SU-DHL-6 (cell line): ENCODE data around the gene E2F6.

Experiments
- H2AFZ ChIP-seq: fragments of 200-600 bp; sonication (generic); 2 replicates; pipeline ENCODE4 v1.6.1; 2014; ENCODE audit warnings: low read depth, mild to moderate bottlenecking, moderate library complexity, mixed read lengths, antibody characterized with exemption, low read length; ENCODE audit not compliant: severe bottlenecking
- H3F3A ChIP-seq: fragments of 200-600 bp; shearing (Covaris generic); 2 replicates; pipeline ENCODE4 v1.6.0; 2016; ENCODE audit warnings: antibody characterized with exemption, mild to moderate bottlenecking; ENCODE audit not compliant: insufficient read depth
- H3K27ac ChIP-seq: fragments of 200-600 bp; sonication (generic); 2 replicates; pipeline ENCODE4 v1.5.1; 2016; ENCODE audit warnings: low read depth, mild to moderate bottlenecking, low read length, moderate library complexity, mixed read lengths
- H3K27me3 ChIP-seq: fragments of 200-600 bp; sonication (generic), shearing (Covaris generic); 2 replicates; pipeline ENCODE4 v1.6.0; 2014; ENCODE audit warnings: mild to moderate bottlenecking, low read length
- H3K36me3 ChIP-seq: fragments of 200-600 bp; sonication (generic); 2 replicates; pipeline ENCODE4 v1.6.1; 2014; ENCODE audit warnings: mild to moderate bottlenecking, low read length, mixed read lengths
- H3K4me2 ChIP-seq: fragments of 300-600, 200-600 bp; shearing (Covaris generic), sonication (generic); 2 replicates; pipeline ENCODE4 v1.6.0; 2014; ENCODE audit warnings: low read length, low read depth, mild to moderate bottlenecking; ENCODE audit not compliant: poor library complexity, severe bottlenecking
- H3K4me3 ChIP-seq: fragments of 200-600 bp; sonication (generic); 2 replicates; pipeline ENCODE4 v1.5.1; 2014; ENCODE audit warnings: antibody characterized with exemption, low read length, mild to moderate bottlenecking, mixed read lengths; ENCODE audit not compliant: insufficient read depth, poor library complexity, severe bottlenecking
- H3K79me2 ChIP-seq: fragments of 200-600 bp; sonication (generic); 2 replicates; pipeline ENCODE4 v1.6.1; 2014; ENCODE audit warnings: mild to moderate bottlenecking, low read length, moderate library complexity; ENCODE audit not compliant: insufficient read depth
- H3K9ac ChIP-seq: fragments of 200-600 bp; sonication (generic); 2 replicates; pipeline ENCODE4 v1.7.0; 2014; ENCODE audit warnings: mild to moderate bottlenecking, low read length
- H3K9me2 ChIP-seq: fragments of 200-600 bp; sonication (generic); replicated peaks from 2 replicates; pipeline ENCODE4 v1.6.1; 2014; ENCODE audit warnings: low read length; ENCODE audit not compliant: insufficient read depth
- H3K9me3 ChIP-seq: fragments of 200-600 bp; sonication (generic); 2 replicates; pipeline ENCODE4 v1.6.1; 2014; ENCODE audit warnings: low read length, mixed read lengths; ENCODE audit not compliant: insufficient read depth
- H4K20me1 ChIP-seq: fragments of 200-600 bp; sonication (generic); 2 replicates; pipeline ENCODE4 v1.6.1; 2014; ENCODE audit warnings: low read depth, mild to moderate bottlenecking, antibody characterized with exemption, low read length, moderate library complexity, mixed read lengths
- CTCF ChIP-seq: fragments of 200-600 bp; sonication (generic); IDR thresholded peaks from one replicate; pipeline ENCODE4 v1.5.1; 2017; ENCODE audit warnings: antibody characterized with exemption, mild to moderate bottlenecking, low read length, moderate library complexity; ENCODE audit not compliant: insufficient read depth, poor library complexity, severe bottlenecking
- EZH2phosphoT487 ChIP-seq: fragments of 200-600 bp; sonication (generic), shearing (Covaris generic); conservative IDR thresholded peaks from 2 replicates; pipeline ENCODE4 v1.6.1; 2018; ENCODE audit warnings: mild to moderate bottlenecking, antibody characterized with exemption, low read length, moderate library complexity, mixed read lengths

The E2F6 gene

GRCh38 chr2:11477994-11478393 lies 12.0 kb upstream of the E2F6 start:
- TF ChIP-seq CTCF (peak; percentile 98), EZH2phosphoT487 (no peak)

GRCh38 chr2:11473659-11474433 lies 7.9 kb upstream of the E2F6 start:
- TF ChIP-seq EZH2phosphoT487 (no peak), CTCF (no peak)
- Histone ChIP-seq H4K20me1 (no peaks in the 10 kb centered on the region), H3K27me3 (no peaks in the 10 kb centered on the region), H3K9me3 (no peaks in the 10 kb centered on the region), H3K4me2 (no peak overlapping the region), H3K36me3 (no peaks in the 10 kb centered on the region), H3K79me2 (no peaks in the 10 kb centered on the region), H3K9me2 (no peaks in the 10 kb centered on the region), H3K4me3 (no peak overlapping the region), H3F3A (no peaks in the 10 kb centered on the region), H3K9ac (no peak overlapping the region), H2AFZ (no peak overlapping the region), H3K27ac (no peak overlapping the region)

More at GRCh38 chr2:11477994-11478393, 12.0 kb upstream of the E2F6 start:
- no peaks in the 10 kb centered on the region for H3F3A ChIP-seq
- no peaks in the 10 kb centered on the region for H3K9me2 ChIP-seq
- H3K79me2 ChIP-seq: no peaks in the 10 kb centered on the region
- no peak overlapping the region for H3K9ac ChIP-seq
- no peak overlapping the region for H3K27ac ChIP-seq
- no peak overlapping the region for H3K4me3 ChIP-seq
- H3K36me3 ChIP-seq: no peaks in the 10 kb centered on the region
- H3K27me3 ChIP-seq: no peaks in the 10 kb centered on the region
- no peak overlapping the region for H3K4me2 ChIP-seq
- H3K9me3 ChIP-seq: no peaks in the 10 kb centered on the region
- H4K20me1 ChIP-seq: no peaks in the 10 kb centered on the region
- H2AFZ ChIP-seq: no peak overlapping the region

GRCh38 chr2:11467749-11468148 lies 1.8 kb upstream of the E2F6 start:
- no peaks in the 10 kb centered on the region for H3K9me3 ChIP-seq
- no peak overlapping the region for H3K4me3 ChIP-seq
- no peaks in the 10 kb centered on the region for H3K27me3 ChIP-seq
- no peaks in the 10 kb centered on the region for H3K36me3 ChIP-seq
- H3K4me2 ChIP-seq: no peak overlapping the region
- no peak for TF ChIP-seq EZH2phosphoT487
- no peak for TF ChIP-seq CTCF
- peaks cover 39% of the 10 kb centered on the region for H3K79me2 ChIP-seq
- no peaks in the 10 kb centered on the region for H3K9me2 ChIP-seq
- no peak overlapping the region for H3K9ac ChIP-seq
- H3K27ac ChIP-seq: no peak overlapping the region
- H2AFZ ChIP-seq: no peak overlapping the region
- no peaks in the 10 kb centered on the region for H4K20me1 ChIP-seq
- no peaks in the 10 kb centered on the region for H3F3A ChIP-seq
